ENCODE results near the gene TMEM114.

DNA sequence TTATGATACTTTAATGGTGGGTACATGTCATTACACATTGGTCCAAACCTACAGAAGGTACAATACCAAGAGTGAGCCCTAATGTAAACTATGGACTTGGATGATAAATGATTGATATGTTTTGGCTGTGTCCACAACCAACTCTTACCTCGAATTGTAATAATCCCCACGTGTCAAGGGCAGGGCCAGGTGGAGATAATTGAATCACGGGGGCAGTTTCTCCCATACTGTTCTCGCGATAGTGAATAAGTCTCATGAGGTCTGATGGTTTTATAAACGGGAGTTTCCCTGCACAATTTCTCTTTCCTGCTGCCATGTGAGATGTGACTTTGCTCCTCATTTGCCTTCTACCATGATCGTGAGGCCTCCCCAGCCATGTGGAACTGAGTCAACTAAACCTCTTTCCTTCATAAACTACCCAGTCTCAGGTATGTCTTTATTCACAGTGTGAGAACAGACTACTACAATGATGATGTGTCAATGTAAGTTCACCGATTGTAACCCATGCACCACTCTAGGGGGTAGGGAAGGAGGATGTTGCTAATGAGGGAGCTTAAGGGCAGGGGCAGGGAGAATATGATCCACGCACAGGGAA is 24.2 kb upstream of the TMEM114 start:
- TF ChIP-seq, protein P1, sequence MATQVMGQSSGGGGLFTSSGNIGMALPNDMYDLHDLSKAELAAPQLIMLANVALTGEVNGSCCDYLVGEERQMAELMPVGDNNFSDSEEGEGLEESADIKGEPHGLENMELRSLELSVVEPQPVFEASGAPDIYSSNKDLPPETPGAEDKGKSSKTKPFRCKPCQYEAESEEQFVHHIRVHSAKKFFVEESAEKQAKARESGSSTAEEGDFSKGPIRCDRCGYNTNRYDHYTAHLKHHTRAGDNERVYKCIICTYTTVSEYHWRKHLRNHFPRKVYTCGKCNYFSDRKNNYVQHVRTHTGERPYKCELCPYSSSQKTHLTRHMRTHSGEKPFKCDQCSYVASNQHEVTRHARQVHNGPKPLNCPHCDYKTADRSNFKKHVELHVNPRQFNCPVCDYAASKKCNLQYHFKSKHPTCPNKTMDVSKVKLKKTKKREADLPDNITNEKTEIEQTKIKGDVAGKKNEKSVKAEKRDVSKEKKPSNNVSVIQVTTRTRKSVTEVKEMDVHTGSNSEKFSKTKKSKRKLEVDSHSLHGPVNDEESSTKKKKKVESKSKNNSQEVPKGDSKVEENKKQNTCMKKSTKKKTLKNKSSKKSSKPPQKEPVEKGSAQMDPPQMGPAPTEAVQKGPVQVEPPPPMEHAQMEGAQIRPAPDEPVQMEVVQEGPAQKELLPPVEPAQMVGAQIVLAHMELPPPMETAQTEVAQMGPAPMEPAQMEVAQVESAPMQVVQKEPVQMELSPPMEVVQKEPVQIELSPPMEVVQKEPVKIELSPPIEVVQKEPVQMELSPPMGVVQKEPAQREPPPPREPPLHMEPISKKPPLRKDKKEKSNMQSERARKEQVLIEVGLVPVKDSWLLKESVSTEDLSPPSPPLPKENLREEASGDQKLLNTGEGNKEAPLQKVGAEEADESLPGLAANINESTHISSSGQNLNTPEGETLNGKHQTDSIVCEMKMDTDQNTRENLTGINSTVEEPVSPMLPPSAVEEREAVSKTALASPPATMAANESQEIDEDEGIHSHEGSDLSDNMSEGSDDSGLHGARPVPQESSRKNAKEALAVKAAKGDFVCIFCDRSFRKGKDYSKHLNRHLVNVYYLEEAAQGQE (IDR thresholded peaks at IDR 0.05; ENCODE audit: low read depth) = no peak
- TF ChIP-seq EZH2phosphoT487 (IDR thresholded peaks at IDR 0.05; ENCODE audit: borderline replicate concordance) (no peak), TCF7L2 (IDR thresholded peaks at IDR 0.05; ENCODE audit: borderline replicate concordance, extremely low read depth, insufficient read depth, insufficient read length) (no peak), EZH2 (IDR thresholded peaks at IDR 0.05) (no peak), CEBPB (IDR thresholded peaks at IDR 0.05; ENCODE audit: low read depth) (no peak), POLR2A (IDR thresholded peaks at IDR 0.05; ENCODE audit: borderline replicate concordance, extremely low read depth, insufficient read depth, insufficient read length) (no peak), EGR1 (IDR thresholded peaks at IDR 0.05; ENCODE audit: low read depth) (no peak), SIN3A (IDR thresholded peaks at IDR 0.05; ENCODE audit: low read depth) (no peak), SP1 (IDR thresholded peaks at IDR 0.05; ENCODE audit: low read depth) (no peak)
- TF ChIP-seq, protein P2, sequence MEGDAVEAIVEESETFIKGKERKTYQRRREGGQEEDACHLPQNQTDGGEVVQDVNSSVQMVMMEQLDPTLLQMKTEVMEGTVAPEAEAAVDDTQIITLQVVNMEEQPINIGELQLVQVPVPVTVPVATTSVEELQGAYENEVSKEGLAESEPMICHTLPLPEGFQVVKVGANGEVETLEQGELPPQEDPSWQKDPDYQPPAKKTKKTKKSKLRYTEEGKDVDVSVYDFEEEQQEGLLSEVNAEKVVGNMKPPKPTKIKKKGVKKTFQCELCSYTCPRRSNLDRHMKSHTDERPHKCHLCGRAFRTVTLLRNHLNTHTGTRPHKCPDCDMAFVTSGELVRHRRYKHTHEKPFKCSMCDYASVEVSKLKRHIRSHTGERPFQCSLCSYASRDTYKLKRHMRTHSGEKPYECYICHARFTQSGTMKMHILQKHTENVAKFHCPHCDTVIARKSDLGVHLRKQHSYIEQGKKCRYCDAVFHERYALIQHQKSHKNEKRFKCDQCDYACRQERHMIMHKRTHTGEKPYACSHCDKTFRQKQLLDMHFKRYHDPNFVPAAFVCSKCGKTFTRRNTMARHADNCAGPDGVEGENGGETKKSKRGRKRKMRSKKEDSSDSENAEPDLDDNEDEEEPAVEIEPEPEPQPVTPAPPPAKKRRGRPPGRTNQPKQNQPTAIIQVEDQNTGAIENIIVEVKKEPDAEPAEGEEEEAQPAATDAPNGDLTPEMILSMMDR (IDR thresholded peaks at IDR 0.05 in 2 of 3, conservative IDR thresholded peaks at IDR 0.05 in 1 of 3; ENCODE audit: borderline replicate concordance in 1 of 3, insufficient read depth in 1 of 3, low read depth in 2 of 3, low read length in 2 of 3) = no peak
- TF ChIP-seq, protein P3, sequence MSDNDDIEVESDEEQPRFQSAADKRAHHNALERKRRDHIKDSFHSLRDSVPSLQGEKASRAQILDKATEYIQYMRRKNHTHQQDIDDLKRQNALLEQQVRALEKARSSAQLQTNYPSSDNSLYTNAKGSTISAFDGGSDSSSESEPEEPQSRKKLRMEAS (IDR thresholded peaks at IDR 0.05) = no peak

Measured in HCT116 (cell line).